AG08395 (cell line): Measurements from ENCODE around the gene HOXC4.
A peak's percentile ranks its signal among the peaks of the same experiment; 100 is the strongest.
"Not testable (repeated sequence)": the region's sequence is repeated elsewhere in the genome, so short reads cannot be mapped to it uniquely, and the experiment has no call there.

Source experiments
- DNase-seq: peaks from one replicate; pipeline ENCODE4 v3.0.0; 2012; ENCODE audit warnings: mixed read lengths, low spot score

HOXC4 gene

GRCh38 chr12:54041097-54041690 lies 12.4 kb upstream of the HOXC4 start:
- no peak for DNase-seq

DNA sequence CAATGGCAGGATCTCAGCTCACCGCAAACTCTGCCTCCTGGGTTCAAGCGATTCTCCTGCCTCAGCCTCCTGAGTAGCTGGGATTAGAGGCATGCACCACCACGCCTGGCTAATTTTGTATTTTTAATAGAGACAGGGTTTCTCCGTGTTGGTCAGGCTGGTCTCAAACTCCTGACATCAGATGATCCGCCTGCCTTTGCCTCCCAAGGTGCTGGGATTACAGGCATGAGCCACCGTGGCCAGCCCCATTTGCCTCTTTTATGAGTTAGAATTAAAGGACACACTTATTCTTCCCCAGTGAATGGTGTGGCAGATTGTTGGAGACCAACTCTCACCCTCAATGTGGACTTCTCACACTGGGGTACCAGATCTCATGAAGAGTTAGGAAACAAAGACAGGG lies 11.6 kb upstream of the HOXC4 start:
- not testable (repeated sequence) for DNase-seq

DNA sequence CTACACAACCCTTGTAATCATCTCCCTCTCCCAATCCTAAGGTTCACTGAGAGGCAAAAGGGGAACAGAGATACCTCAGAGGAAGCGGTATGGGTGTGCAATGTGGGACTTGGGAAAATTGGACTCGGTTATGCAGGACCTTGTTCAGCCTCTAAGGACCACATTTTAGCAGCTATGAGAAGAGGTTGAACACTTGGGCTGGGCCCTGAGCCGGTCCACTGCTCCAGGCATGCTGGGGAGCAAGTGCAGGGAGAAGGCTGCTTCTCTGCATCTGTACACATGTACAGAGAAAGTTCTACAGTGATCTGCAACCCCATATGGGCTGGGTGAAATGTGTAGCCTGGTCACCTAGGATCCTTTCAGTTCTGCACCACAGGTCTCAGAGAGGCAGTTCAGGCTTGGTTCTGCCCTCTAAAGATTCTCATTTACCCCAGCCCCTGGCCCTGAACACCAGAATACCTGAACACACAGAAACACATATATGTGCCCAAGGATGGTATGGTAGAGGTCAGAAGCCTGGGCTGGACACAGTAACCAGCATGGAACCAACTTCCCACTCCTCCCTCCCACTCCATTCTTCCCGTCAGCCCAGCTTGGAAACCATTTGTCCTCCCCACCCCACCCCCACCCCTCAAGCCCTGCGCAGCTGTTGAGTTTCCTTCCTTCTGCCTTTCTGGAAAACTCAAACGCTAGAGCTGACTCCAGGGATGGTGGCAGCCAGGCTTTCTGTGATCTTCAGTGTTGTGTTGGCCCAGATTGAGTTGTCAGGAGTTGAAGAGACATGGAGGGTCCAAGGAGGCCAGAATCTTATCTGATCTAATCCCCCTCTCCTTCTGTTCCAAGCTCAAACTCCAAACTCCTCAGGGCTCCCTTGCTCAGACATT lies 10.4 kb upstream of the HOXC4 start:
- DNase-seq: no peak

- no peak for DNase-seq
These were observed 9.1 kb upstream of the HOXC4 start for GRCh38 chr12:54044425-54045103.

GRCh38 chr12:54045401-54045800 lies 8.2 kb upstream of the HOXC4 start:
- DNase-seq: no peak

DNA sequence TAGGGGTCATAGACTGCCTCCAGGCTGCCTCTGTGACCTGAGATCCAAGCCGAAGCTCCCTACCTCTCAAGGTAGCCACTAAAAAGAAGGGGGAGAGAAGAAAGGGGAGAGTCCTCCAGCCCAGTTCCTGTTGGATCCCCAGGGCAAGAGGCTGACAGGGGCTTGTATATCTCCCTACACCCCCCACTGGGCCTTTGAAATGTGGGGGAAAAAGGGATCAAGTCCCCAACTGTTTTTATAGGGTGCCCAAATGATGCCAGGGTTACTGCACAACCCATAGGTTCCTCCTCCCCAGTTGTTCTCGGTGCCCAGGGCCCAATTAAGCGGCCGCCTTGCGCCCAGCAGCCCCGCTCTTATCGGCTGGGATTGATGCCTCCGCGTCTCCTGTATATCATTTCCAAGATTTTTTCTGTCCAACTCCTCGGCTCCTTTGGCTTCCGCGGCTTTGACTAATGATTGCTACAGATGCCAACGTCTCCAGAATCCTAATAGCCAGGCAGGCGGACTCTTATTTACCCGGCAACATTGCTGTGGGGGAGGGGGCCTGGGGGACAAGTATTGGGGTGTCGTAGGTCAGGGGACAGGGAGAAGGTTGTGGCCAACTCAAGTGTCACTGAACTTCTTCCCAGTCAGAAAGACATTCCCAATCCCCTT lies 7.6 kb upstream of the HOXC4 start:
- DNase-seq: no peak

GRCh38 chr12:54046809-54047159 lies 6.9 kb upstream of the HOXC4 start:
- no peak for DNase-seq

DNA sequence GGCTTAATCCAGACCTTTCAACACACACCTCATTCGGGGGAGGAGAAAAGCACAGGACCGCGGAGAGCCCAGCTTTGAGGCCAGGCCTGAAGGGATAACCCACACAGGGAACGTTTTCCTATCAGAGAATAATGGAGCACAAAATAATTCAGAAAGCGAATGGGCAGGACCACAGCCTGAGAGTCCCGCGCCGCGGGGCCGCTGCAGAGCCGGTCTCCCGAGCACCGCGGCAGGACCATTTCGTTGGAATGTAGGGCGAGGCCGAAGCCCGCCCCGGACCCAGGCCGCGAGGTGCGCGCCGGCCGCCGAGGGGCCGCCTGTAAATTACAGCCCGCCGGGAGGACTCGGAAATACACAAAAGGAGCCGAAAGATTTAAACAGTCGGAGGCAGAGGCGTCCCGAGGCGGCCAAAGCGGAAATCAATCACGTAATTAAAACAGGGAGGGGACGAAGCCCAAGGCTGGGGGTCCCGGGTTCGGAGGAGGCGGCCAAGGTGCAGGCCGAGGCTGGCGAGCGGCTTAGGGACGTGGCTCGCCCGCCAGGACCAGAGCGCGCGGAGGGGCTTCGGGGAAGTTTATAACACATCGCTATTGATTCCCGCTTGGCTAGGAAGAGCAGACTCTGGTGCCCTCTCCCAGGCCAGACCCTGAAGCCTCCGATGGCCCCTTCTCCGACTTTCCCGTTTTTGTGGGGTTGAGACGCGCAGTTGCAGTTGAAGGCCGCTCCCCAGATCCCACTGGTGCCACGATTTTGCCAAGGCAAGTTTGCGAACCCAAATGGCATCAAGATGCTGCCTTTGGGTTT lies 6.3 kb upstream of the HOXC4 start:
- no peak for DNase-seq

GRCh38 chr12:54047964-54048303 lies 5.7 kb upstream of the HOXC4 start:
- no peak for DNase-seq

- DNase-seq: no peak
These were observed 5.1 kb upstream of the HOXC4 start for GRCh38 chr12:54048406-54049093.

GRCh38 chr12:54049108-54049507 lies 4.5 kb upstream of the HOXC4 start:
- DNase-seq: no peak

- DNase-seq: no peak
These were observed 3.2 kb upstream of the HOXC4 start for GRCh38 chr12:54050482-54050810.

DNA sequence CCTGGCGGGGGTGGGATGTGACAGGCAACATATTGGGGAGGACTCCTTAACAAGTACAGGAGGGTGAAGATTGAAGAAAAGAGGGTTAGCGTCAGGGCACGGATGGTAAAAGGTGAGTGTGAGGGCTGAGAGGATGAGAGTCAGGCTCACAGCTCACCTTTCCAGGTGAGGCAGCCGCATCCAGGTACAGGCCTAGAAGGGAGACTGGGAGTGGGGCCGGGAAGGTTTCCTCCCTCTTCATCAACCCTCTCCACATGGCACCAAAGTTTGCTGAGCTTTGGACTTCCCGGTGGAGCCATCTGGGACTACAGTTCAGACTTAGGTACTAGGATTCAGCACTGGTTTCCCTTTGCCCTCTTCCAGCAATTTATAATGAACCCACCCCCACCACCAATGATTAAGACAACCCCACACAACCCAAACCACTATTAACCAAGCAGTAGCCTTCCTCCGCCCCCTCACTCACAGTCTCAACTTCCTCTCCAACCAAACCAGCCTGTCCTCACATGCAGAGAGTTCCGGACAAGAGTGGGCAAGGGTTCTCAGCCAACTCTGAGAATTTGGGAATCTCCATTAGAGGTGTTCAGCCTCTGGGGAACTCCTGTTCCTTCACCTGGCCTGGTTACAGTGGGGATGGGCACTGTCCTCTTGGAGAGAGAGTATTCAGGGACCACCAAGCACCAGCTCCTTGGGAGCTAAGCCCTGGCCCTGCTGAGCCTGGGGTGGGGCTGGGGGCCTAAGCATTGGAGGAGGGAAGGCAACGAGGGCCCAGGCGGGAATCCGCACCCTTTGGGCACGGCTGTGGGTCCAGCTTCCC lies 2.4 kb upstream of the HOXC4 start:
- DNase-seq: no peak

DNA sequence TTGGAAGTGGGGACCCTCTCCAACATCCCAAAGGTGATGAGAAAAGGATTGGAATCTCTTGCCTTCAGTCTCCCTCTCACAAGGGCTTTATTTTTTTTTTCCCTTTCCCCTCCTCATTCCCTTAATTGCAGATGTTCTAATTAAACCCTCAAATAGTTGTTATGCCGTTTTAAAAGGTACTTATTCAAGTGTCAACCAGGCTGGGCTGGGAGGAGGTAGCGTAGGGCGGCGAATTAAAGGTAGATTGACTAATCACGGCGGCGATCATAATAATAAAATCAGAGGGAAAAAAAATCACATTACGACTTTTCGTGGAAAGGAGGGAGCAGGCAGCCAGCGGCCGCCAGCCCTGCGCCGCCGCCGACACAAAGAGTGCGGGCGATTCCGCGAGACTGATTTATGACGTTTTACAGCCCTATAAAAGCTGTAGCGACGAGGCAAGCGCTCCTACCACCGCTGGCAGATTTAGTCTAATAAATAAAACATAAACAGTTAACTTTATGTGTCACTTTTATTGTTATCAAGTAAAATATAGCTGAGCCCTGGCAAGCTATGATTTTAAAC lies 1.7 kb upstream of the HOXC4 start:
- no peak for DNase-seq

DNA sequence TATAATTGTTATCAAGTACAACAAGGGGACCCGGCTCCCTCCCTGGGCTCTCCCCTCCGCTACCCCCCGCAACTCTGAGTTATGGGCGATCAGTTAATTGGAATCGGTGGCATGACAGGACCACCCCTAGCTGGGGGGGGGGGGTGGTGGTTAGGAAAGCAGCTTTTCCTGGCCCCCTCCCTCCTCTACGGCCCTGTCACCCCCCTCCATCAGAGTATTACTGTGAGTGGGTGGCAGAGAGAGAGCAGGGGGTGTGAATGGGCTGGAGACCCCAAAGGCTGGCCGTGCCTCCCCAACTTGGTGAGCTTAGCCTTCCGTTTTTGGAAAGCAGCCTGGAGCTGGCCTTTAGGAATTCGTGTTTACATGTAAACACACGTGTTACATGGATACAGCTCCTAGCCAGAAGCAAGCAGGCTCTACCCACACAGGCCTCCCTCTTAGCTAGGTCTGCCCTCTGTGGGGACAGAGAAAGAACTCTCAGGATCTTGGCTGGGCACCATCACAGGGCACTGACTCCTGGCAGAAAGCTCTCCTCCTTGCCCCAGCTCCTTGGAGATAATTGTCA lies 1.1 kb upstream of the HOXC4 start:
- DNase-seq: peak; percentile 64

- DNase-seq: no peak
These were observed 458 bp upstream of the HOXC4 start for GRCh38 chr12:54053003-54053750.

- no peak for DNase-seq
These were observed 1.1 kb downstream of the HOXC4 start for GRCh38 chr12:54054742-54055194.

- no peak for DNase-seq
These were observed 1.9 kb downstream of the HOXC4 start for GRCh38 chr12:54055552-54055951.

- DNase-seq: no peak
These were observed 2.5 kb downstream of the HOXC4 start for GRCh38 chr12:54056110-54056509.
